Liver (tissue), 9 donors: ENCODE data around the gene MFRP. TPM values are rescaled to one million over a fixed set of nuclear protein-coding genes. Genes with fewer than 3 reads are reported as not detected.

Source experiments
- DNase-seq: peaks from one replicate; pipeline ENCODE4 v3.0.0-alpha.2; 2017; ENCODE audit warnings: low spot score
- H3K27ac ChIP-seq, 2 donors: one replicate each; pipeline ENCODE4 v1.7.0; 2013; ENCODE audit warnings: inconsistent platforms in 2 of 2, low read length in 2 of 2, control low read depth in 1 of 2, low read depth in 1 of 2, mild to moderate bottlenecking in 1 of 2
- H3K27me3 ChIP-seq, 4 donors: one replicate each; pipeline versions ENCODE4 v1.6.1 to v1.7.0; 2013; ENCODE audit warnings: low read length in 3 of 4, inconsistent platforms in 1 of 4, mild to moderate bottlenecking in 1 of 4, moderate library complexity in 1 of 4; ENCODE audit not compliant: control insufficient read depth in 4 of 4, insufficient read depth in 4 of 4
- H3K36me3 ChIP-seq, 4 donors: one replicate each; pipeline versions ENCODE4 v1.6.1 to v1.7.0; 2013; ENCODE audit warnings: low read length in 3 of 4, mild to moderate bottlenecking in 3 of 4, low read depth in 1 of 4, moderate library complexity in 1 of 4; ENCODE audit not compliant: control insufficient read depth in 4 of 4, insufficient read depth in 3 of 4
- H3K4me1 ChIP-seq, 4 donors: one replicate each; pipeline versions ENCODE4 v1.6.1 to v1.7.0; 2013; ENCODE audit warnings: low read length in 3 of 4, mild to moderate bottlenecking in 3 of 4, moderate library complexity in 1 of 4; ENCODE audit not compliant: control insufficient read depth in 4 of 4, insufficient read depth in 4 of 4
- H3K4me3 ChIP-seq, 3 donors: one replicate each; pipeline versions ENCODE4 v1.6.1 to v1.7.0; 2013; ENCODE audit warnings: low read length in 3 of 3, control low read depth in 1 of 3, low read depth in 1 of 3, mild to moderate bottlenecking in 1 of 3
- H3K9ac ChIP-seq, 2 donors: one replicate each; pipeline ENCODE4 v1.7.0; 2013; ENCODE audit warnings: low read length in 2 of 2, mild to moderate bottlenecking in 2 of 2, moderate library complexity in 2 of 2, control low read depth in 1 of 2, low read depth in 1 of 2
- H3K9me3 ChIP-seq, 4 donors: one replicate each; pipeline versions ENCODE4 v1.6.1 to v1.7.0; 2013; ENCODE audit warnings: low read length in 3 of 4; ENCODE audit not compliant: control insufficient read depth in 4 of 4
- FOXA1 ChIP-seq: IDR thresholded peaks from 2 replicates; pipeline ENCODE4 v1.6.1; 2016; ENCODE audit warnings: antibody characterized with exemption
- FOXA2 ChIP-seq: IDR thresholded peaks from 2 replicates; pipeline ENCODE4 v1.6.1; 2016; ENCODE audit warnings: antibody characterized with exemption
- GABPA ChIP-seq, 2 donors: IDR thresholded peaks in 1 of 2; conservative IDR thresholded peaks in 1 of 2; 2 replicates each; pipeline ENCODE4 v1.6.1; 2016; ENCODE audit warnings: antibody characterized with exemption in 2 of 2, mild to moderate bottlenecking in 1 of 2, moderate library complexity in 1 of 2
- HNF4G ChIP-seq: IDR thresholded peaks from 2 replicates; pipeline ENCODE4 v1.6.1; 2016; ENCODE audit warnings: antibody characterized with exemption
- JUND ChIP-seq, 2 donors: IDR thresholded peaks; 2 replicates each; pipeline ENCODE4 v1.6.1; 2016; ENCODE audit warnings: antibody characterized with exemption in 2 of 2
- NR2F2 ChIP-seq: IDR thresholded peaks from 2 replicates; pipeline ENCODE4 v1.6.1; 2016; ENCODE audit warnings: antibody characterized with exemption
- RAD21 ChIP-seq, 2 donors: IDR thresholded peaks; 2 replicates each; pipeline ENCODE4 v1.6.1; 2016; ENCODE audit warnings: antibody characterized with exemption in 2 of 2, mild to moderate bottlenecking in 2 of 2
- REST ChIP-seq: IDR thresholded peaks from 2 replicates; pipeline ENCODE4 v1.6.1; 2016; ENCODE audit warnings: antibody characterized with exemption, mild to moderate bottlenecking
- RXRA ChIP-seq, 2 donors: IDR thresholded peaks; 2 replicates each; pipeline ENCODE4 v1.6.1; 2017 to 2018; ENCODE audit warnings: antibody characterized with exemption in 2 of 2, mild to moderate bottlenecking in 1 of 2
- SP1 ChIP-seq: IDR thresholded peaks from 2 replicates; pipeline ENCODE4 v1.6.1; 2018; ENCODE audit warnings: antibody characterized with exemption, mild to moderate bottlenecking
- TAF1 ChIP-seq: conservative IDR thresholded peaks from 2 replicates; pipeline ENCODE4 v1.6.1; 2016; ENCODE audit warnings: antibody characterized with exemption, mild to moderate bottlenecking
- YY1 ChIP-seq: IDR thresholded peaks from 2 replicates; pipeline ENCODE4 v1.6.1; 2016; ENCODE audit warnings: antibody characterized with exemption, mild to moderate bottlenecking
- ZBTB33 ChIP-seq: IDR thresholded peaks from 2 replicates; pipeline ENCODE4 v1.6.1; 2016; ENCODE audit warnings: antibody characterized with exemption
- WGBS: extraction: QIAGEN DNeasy Blood & Tissue Kit; methylation state at CpG from one replicate; pipeline ENCODE4 v1.1.7; 2013; 5-methylcytosine and 5-hydroxymethylcytosine counted together
- polyA plus RNA-seq, 2 donors: library from polyadenylated mRNA; stranded (reverse) in 1 of 2; unstranded in 1 of 2; fragments of 200-250 nt in 1 of 2; fragments of >200 nt in 1 of 2; fragmentation: Nextera tagmentation in 1 of 2; extraction: Ambion mirVana in 1 of 2; gene quantifications; one replicate each; pipeline versions ENCODE4 v1.2.1 to v1.2.3, GENCODE V29; 2013 to 2015
- total RNA-seq, 2 donors: library from RNA; depleted of rRNA; stranded (reverse); fragments of >200 nt; gene quantifications; one replicate each; pipeline ENCODE4 v1.2.3, GENCODE V29; 2014
- donor health status: healthy.
- donor health status: healthy.
- donor health status: healthy.
- donor health status: healthy.
- donor health status: healthy.

Gene MFRP
- total and polyA plus RNA-seq, 4 donors, result not detected

GRCh38 chr11:119319136-119319699 is 27.3 kb downstream of the MFRP start (continued):
- no peak for TF ChIP-seq RAD21 (IDR thresholded peaks at IDR 0.05)
- no peak for TF ChIP-seq NR2F2
- no peak for TF ChIP-seq YY1
- no peak for TF ChIP-seq GABPA (IDR thresholded peaks at IDR 0.05 in 1 of 2, conservative IDR thresholded peaks at IDR 0.05 in 1 of 2)
- TF ChIP-seq FOXA2, result no peak
- no peak for TF ChIP-seq RXRA (IDR thresholded peaks at IDR 0.05)
- no peak for TF ChIP-seq HNF4G

GRCh38 chr11:119318240-119319135 is 28.0 kb downstream of the MFRP start:
- H3K4me1 ChIP-seq, result peaks cover 12 to 37% (median 25%) of the 10 kb centered on the region in 4 donors
- H3K36me3 ChIP-seq, result no peaks in the 10 kb centered on the region
- H3K27me3 ChIP-seq, result peaks cover 0 to 8% (median 3%) of the 10 kb centered on the region in 4 donors
- 67% methylated on average over 22 of the region's 22 CpGs for WGBS
- no peak for DNase-seq
- H3K9ac ChIP-seq, result no peak overlapping the region
- no peaks in the 10 kb centered on the region for H3K9me3 ChIP-seq
- TF ChIP-seq REST (no peak), YY1 (no peak), RAD21 (IDR thresholded peaks at IDR 0.05) (no peak), RXRA (IDR thresholded peaks at IDR 0.05) (no peak), JUND (IDR thresholded peaks at IDR 0.05) (no peak), HNF4G (no peak), ZBTB33 (no peak), FOXA1 (no peak), TAF1 (no peak), NR2F2 (peak; percentile 20), SP1 (peak; percentile 23)
- no peak overlapping the region for H3K4me3 ChIP-seq
- H3K27ac ChIP-seq, result peak overlapping the region; percentile 60 to 65

GRCh38 chr11:119317592-119318239 is 28.8 kb downstream of the MFRP start:
- Histone ChIP-seq H3K4me3 (no peak overlapping the region), H3K27me3 (peaks cover 0 to 8% (median 3%) of the 10 kb centered on the region in 4 donors), H3K27ac (no peak overlapping the region), H3K9me3 (no peaks in the 10 kb centered on the region), H3K9ac (no peak overlapping the region), H3K4me1 (peaks cover 12 to 37% (median 25%) of the 10 kb centered on the region in 4 donors), H3K36me3 (no peaks in the 10 kb centered on the region)
- 52% methylated on average over 14 of the region's 14 CpGs for WGBS
- no peak for TF ChIP-seq YY1
- no peak for TF ChIP-seq NR2F2
- DNase-seq, result no peak
